PC-3 (cell line): ENCODE data around the gene ECHS1. TPM values are rescaled to one million over a fixed set of nuclear protein-coding genes. Genes with fewer than 3 reads are reported as not detected.

ENCODE experiments used
- ATAC-seq: fragments of 200-7000 bp; cut with Tn5 transposase; 2 replicates; pipeline ENCODE4 v1.9.1; 2020; ENCODE audit warnings: mild to moderate bottlenecking, moderate library complexity
- BruUV-seq: library from RNA; stranded (reverse); fragments of 400-500 nt; replicated peaks from 2 replicates; lab custom pipeline; 2021; lab: Mats Ljungman, UMichigan
- CTCF ChIA-PET: fragments of 300-600 bp; sonication (Branson Sonifier 250); formaldehyde crosslinking; loops from one replicate; lab custom pipeline; 2022; ENCODE audit warnings: antibody characterized with exemption; lab: Charles Lee
- POLR2A ChIA-PET: fragments of 300-600 bp; sonication (Branson Sonifier 250); formaldehyde crosslinking; loops from one replicate; lab custom pipeline; 2022; ENCODE audit warnings: antibody characterized with exemption; ENCODE audit not compliant: unreplicated experiment; lab: Charles Lee
- DNase-seq: peaks from one replicate; pipeline ENCODE4 v3.0.0-alpha.2; 2015
- H2AFZ ChIP-seq: fragments of 300-600 bp; sonication (generic); 2 replicates; pipeline ENCODE4 v1.6.0; 2016; ENCODE audit warnings: antibody characterized with exemption, low read length
- H3F3A ChIP-seq: fragments of 300-600 bp; sonication (generic); one replicate; pipeline ENCODE4 v1.6.0; 2017; ENCODE audit warnings: antibody characterized with exemption, low read length, control low read depth, mild to moderate bottlenecking; ENCODE audit not compliant: unreplicated experiment
- H3K27ac ChIP-seq: fragments of 300-600 bp; sonication (generic); 2 replicates; pipeline ENCODE4 v1.5.1; 2016; ENCODE audit warnings: mild to moderate bottlenecking, low read length
- H3K27me3 ChIP-seq: fragments of 300-600 bp; sonication (generic); 2 replicates; pipeline ENCODE4 v1.6.1; 2016; ENCODE audit warnings: low read length, mixed read lengths
- H3K36me3 ChIP-seq: fragments of 300-600 bp; sonication (generic); 2 replicates; pipeline ENCODE4 v1.6.1; 2016; ENCODE audit warnings: low read depth, mixed run types, low read length, mixed read lengths
- H3K4me1 ChIP-seq: fragments of 300-600 bp; sonication (generic); 2 replicates; pipeline ENCODE4 v1.5.1; 2016; ENCODE audit warnings: low read length; ENCODE audit not compliant: insufficient read depth
- H3K4me2 ChIP-seq: fragments of 300-600 bp; sonication (generic); 2 replicates; pipeline ENCODE4 v1.6.0; 2016; ENCODE audit warnings: low read length
- H3K4me3 ChIP-seq: fragments of 300-600 bp; sonication (generic); 2 replicates; pipeline ENCODE4 v1.5.1; 2016; ENCODE audit warnings: mild to moderate bottlenecking, low read length, mixed read lengths
- H3K79me2 ChIP-seq: fragments of 300-600 bp; sonication (generic); 2 replicates; pipeline ENCODE4 v1.6.1; 2017; ENCODE audit warnings: low read length, mixed read lengths
- H3K9ac ChIP-seq: fragments of 300-600 bp; sonication (generic); 2 replicates; pipeline ENCODE4 v1.6.0; 2016; ENCODE audit warnings: mild to moderate bottlenecking, low read length
- H3K9me2 ChIP-seq: fragments of 300-600 bp; sonication (generic); replicated peaks from 2 replicates; pipeline ENCODE4 v1.6.1; 2016; ENCODE audit warnings: mixed run types, low read length, mixed read lengths
- H3K9me3 ChIP-seq: fragments of 300-600 bp; sonication (generic); 2 replicates; pipeline ENCODE4 v1.6.1; 2016; ENCODE audit warnings: low read length, mixed read lengths
- H4K20me1 ChIP-seq: fragments of 300-600 bp; sonication (generic); 2 replicates; pipeline ENCODE4 v1.6.1; 2016; ENCODE audit warnings: low read length, mixed read lengths
- CTCF ChIP-seq: fragments of 300-600 bp; sonication (generic); conservative IDR thresholded peaks from 2 replicates; pipeline ENCODE4 v1.5.1; 2017; ENCODE audit warnings: antibody characterized with exemption, low read depth, mild to moderate bottlenecking, low read length
- EZH2 ChIP-seq: fragments of 300-600 bp; sonication (generic); IDR thresholded peaks from one replicate; pipeline ENCODE4 v1.6.1; 2017; ENCODE audit warnings: antibody characterized with exemption, mild to moderate bottlenecking, low read length; ENCODE audit not compliant: unreplicated experiment
- EZH2phosphoT487 ChIP-seq: fragments of 300-600 bp; sonication (generic); IDR thresholded peaks from 2 replicates; pipeline ENCODE4 v1.6.1; 2018; ENCODE audit warnings: mild to moderate bottlenecking, antibody characterized with exemption, low read length, borderline replicate concordance
- intact Hi-C: fragments of 100-400 bp; cut with micrococcal nuclease; formaldehyde crosslinking; loops from 2 replicates; pipeline ENCODE4 v1.9.0; 2023
- total RNA-seq: library from RNA; depleted of rRNA; stranded (reverse); fragments of >200 nt; gene quantifications from 2 replicates; pipeline ENCODE4 v1.2.3, GENCODE V29; 2014

ECHS1 gene
- total RNA-seq, 1 experiment from 2014 or later = 120 TPM

- intact Hi-C loops = no loop called here
Measured at GRCh38 chr10:133353202-133353959, 19.8 kb downstream of the ECHS1 start.

GRCh38 chr10:133351408-133352318 is 21.5 kb downstream of the ECHS1 start:
- no TSS peak for BruUV-seq
- CTCF ChIA-PET = no interaction called here

More at GRCh38 chr10:133353202-133353959, 19.8 kb downstream of the ECHS1 start:
- no peak overlapping the region for H3K27ac ChIP-seq
- DNase-seq (no peak), ATAC-seq (no peak)
- no peak overlapping the region for H2AFZ ChIP-seq
- H3K9ac ChIP-seq = no peak overlapping the region
- no peak for TF ChIP-seq EZH2
- TF ChIP-seq CTCF = no peak
- no peak for TF ChIP-seq EZH2phosphoT487
- H3F3A ChIP-seq = no peaks in the 10 kb centered on the region
- no peaks in the 10 kb centered on the region for H3K9me2 ChIP-seq
- no peaks in the 10 kb centered on the region for H3K36me3 ChIP-seq
- H3K27me3 ChIP-seq = no peaks in the 10 kb centered on the region
- ChIA-PET POLR2A (no interaction called here), CTCF (no interaction called here)
- H3K4me3 ChIP-seq = no peak overlapping the region
- H3K9me3 ChIP-seq = no peaks in the 10 kb centered on the region
- no peaks in the 10 kb centered on the region for H4K20me1 ChIP-seq
- no peak overlapping the region for H3K4me2 ChIP-seq
- H3K4me1 ChIP-seq = 0 out of 2 replicates have a peak, but pooled peaks cover 4% of the 10 kb centered on the region
- no TSS peak for BruUV-seq
- no peaks in the 10 kb centered on the region for H3K79me2 ChIP-seq

More at GRCh38 chr10:133351408-133352318, 21.5 kb downstream of the ECHS1 start:
- Histone ChIP-seq H4K20me1 (no peaks in the 10 kb centered on the region), H2AFZ (no peak overlapping the region), H3K79me2 (no peaks in the 10 kb centered on the region), H3K27me3 (no peaks in the 10 kb centered on the region), H3K4me1 (0 out of 2 replicates have a peak, but pooled peaks cover 2% of the 10 kb centered on the region), H3K9me2 (no peaks in the 10 kb centered on the region), H3K9me3 (no peaks in the 10 kb centered on the region), H3F3A (no peaks in the 10 kb centered on the region), H3K27ac (no peak overlapping the region), H3K9ac (no peak overlapping the region), H3K4me3 (no peak overlapping the region), H3K36me3 (no peaks in the 10 kb centered on the region), H3K4me2 (no peak overlapping the region)
- no peak for DNase-seq
- POLR2A ChIA-PET = no interaction called here
- 0 out of 2 replicates have a peak, but pooled peaks have one; percentile 13 for TF ChIP-seq CTCF
- no peak for TF ChIP-seq EZH2
- intact Hi-C loops = no loop called here
- ATAC-seq = no peak
